Measurements from ENCODE around the gene CAMK2G. TPM values are rescaled to one million over a fixed set of nuclear protein-coding genes. Genes with fewer than 3 reads are reported as not detected.

CAMK2G gene
- polyA plus RNA-seq, 1 of the 3 experiments (the other 2 are of a cell fraction): 41.4 TPM

DNA sequence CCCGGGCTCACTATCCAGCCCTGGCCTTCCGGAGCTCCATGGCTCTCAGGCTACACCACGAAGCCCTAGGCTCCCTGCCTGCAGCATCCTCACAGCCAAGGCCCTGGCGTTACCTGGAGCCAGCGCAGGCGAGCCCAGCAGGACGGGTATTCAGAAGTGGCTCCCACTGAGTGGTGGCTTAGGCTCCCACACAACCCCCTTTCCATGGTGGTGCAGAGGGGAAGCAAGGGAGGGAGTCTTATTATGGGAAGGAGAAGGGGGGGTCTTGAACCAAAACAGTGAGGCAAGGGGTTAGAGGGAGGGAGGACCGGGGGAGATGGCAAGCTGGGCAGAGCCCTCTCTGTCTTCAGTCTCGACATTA lies 33.3 kb downstream of the CAMK2G start:
- Histone ChIP-seq H4K20me1 (ENCODE audit: insufficient read depth) (no peaks in the 10 kb centered on the region), H3K9me3 (no peaks in the 10 kb centered on the region), H3K27ac (ENCODE audit: low read depth in 2 of 2, low read length in 1 of 2) (no peak overlapping the region), H3K4me3 (ENCODE audit: low read depth in 2 of 2, low read length in 1 of 2) (no peak overlapping the region), H3K4me2 (no peak overlapping the region), H3K36me3 (replicated peaks in 1 of 2; ENCODE audit: control insufficient read depth in 1 of 2, insufficient read depth in 2 of 2, low read length in 1 of 2) (peaks cover 16 to 66% of the 10 kb centered on the region in 2 experiments), H2AFZ (ENCODE audit: low read depth) (no peak overlapping the region), H3K9me2 (no peaks in the 10 kb centered on the region), H3K27me3 (ENCODE audit: insufficient read depth) (no peaks in the 10 kb centered on the region), H3K4me1 (ENCODE audit: control insufficient read depth in 1 of 2, insufficient read depth in 2 of 2, low read depth in 1 of 2, low read length in 1 of 2) (no peaks in the 10 kb centered on the region; a peak in 1 of 4 replicates), H3F3A (replicated peaks; ENCODE audit: insufficient read depth) (peaks cover 9% of the 10 kb centered on the region), H3K79me2 (ENCODE audit: insufficient read depth) (no peaks in the 10 kb centered on the region), H3K9ac (no peak overlapping the region)
- ChIA-PET POLR2A (no interaction called here), CTCF (interaction anchor here (5.2 to 28.7 kb wide), 2 partner anchors 8 to 32 kb away, joined by 34 to 753 read pairs; partner anchors contain the start of gene CAMK2G)
- 98% methylated on average over 7 of the region's 9 CpGs for WGBS (ENCODE audit: low lambda C conversion rate)
- DNase-seq: no peak
- no peak for TF ChIP-seq RAD21 (IDR thresholded peaks at IDR 0.05; ENCODE audit: low read length)
- TF ChIP-seq, protein P1, sequence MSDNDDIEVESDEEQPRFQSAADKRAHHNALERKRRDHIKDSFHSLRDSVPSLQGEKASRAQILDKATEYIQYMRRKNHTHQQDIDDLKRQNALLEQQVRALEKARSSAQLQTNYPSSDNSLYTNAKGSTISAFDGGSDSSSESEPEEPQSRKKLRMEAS (IDR thresholded peaks at IDR 0.05; ENCODE audit: low read depth): no peak
- TF ChIP-seq TCF12 (IDR thresholded peaks at IDR 0.05): no peak
- TF ChIP-seq, protein P2, sequence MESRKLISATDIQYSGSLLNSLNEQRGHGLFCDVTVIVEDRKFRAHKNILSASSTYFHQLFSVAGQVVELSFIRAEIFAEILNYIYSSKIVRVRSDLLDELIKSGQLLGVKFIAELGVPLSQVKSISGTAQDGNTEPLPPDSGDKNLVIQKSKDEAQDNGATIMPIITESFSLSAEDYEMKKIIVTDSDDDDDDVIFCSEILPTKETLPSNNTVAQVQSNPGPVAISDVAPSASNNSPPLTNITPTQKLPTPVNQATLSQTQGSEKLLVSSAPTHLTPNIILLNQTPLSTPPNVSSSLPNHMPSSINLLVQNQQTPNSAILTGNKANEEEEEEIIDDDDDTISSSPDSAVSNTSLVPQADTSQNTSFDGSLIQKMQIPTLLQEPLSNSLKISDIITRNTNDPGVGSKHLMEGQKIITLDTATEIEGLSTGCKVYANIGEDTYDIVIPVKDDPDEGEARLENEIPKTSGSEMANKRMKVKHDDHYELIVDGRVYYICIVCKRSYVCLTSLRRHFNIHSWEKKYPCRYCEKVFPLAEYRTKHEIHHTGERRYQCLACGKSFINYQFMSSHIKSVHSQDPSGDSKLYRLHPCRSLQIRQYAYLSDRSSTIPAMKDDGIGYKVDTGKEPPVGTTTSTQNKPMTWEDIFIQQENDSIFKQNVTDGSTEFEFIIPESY (IDR thresholded peaks at IDR 0.05; ENCODE audit: borderline replicate concordance, low read depth): no peak
- no peak for TF ChIP-seq SIN3A (IDR thresholded peaks at IDR 0.05; ENCODE audit: borderline replicate concordance, low read depth, low read length)
- no peak for TF ChIP-seq MEF2A (IDR thresholded peaks at IDR 0.05; ENCODE audit: borderline replicate concordance, low read depth)
- TF ChIP-seq, protein P3, sequence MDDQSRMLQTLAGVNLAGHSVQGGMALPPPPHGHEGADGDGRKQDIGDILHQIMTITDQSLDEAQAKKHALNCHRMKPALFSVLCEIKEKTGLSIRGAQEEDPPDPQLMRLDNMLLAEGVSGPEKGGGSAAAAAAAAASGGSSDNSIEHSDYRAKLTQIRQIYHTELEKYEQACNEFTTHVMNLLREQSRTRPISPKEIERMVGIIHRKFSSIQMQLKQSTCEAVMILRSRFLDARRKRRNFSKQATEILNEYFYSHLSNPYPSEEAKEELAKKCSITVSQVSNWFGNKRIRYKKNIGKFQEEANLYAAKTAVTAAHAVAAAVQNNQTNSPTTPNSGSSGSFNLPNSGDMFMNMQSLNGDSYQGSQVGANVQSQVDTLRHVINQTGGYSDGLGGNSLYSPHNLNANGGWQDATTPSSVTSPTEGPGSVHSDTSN (IDR thresholded peaks at IDR 0.05): no peak
- TF ChIP-seq GABPA (IDR thresholded peaks at IDR 0.05; ENCODE audit: low read depth): no peak
- no peak for TF ChIP-seq NFIC (IDR thresholded peaks at IDR 0.05; ENCODE audit: borderline replicate concordance)
- no peak for TF ChIP-seq RFX5 (IDR thresholded peaks at IDR 0.05; ENCODE audit: low read length)
- TF ChIP-seq CHD2 (IDR thresholded peaks at IDR 0.05; ENCODE audit: low read length, partially characterized antibody): no peak
- TF ChIP-seq TEAD4 (IDR thresholded peaks at IDR 0.05; ENCODE audit: borderline replicate concordance, insufficient read depth): no peak
- no peak for TF ChIP-seq RCOR1 (IDR thresholded peaks at IDR 0.05; ENCODE audit: low read length)
- TF ChIP-seq, protein P4, sequence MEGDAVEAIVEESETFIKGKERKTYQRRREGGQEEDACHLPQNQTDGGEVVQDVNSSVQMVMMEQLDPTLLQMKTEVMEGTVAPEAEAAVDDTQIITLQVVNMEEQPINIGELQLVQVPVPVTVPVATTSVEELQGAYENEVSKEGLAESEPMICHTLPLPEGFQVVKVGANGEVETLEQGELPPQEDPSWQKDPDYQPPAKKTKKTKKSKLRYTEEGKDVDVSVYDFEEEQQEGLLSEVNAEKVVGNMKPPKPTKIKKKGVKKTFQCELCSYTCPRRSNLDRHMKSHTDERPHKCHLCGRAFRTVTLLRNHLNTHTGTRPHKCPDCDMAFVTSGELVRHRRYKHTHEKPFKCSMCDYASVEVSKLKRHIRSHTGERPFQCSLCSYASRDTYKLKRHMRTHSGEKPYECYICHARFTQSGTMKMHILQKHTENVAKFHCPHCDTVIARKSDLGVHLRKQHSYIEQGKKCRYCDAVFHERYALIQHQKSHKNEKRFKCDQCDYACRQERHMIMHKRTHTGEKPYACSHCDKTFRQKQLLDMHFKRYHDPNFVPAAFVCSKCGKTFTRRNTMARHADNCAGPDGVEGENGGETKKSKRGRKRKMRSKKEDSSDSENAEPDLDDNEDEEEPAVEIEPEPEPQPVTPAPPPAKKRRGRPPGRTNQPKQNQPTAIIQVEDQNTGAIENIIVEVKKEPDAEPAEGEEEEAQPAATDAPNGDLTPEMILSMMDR (IDR thresholded peaks at IDR 0.05): no peak
- no peak for TF ChIP-seq TAF1 (IDR thresholded peaks at IDR 0.05; ENCODE audit: borderline replicate concordance, low read depth, low read length)
- TF ChIP-seq FOXM1 (IDR thresholded peaks at IDR 0.05; ENCODE audit: low read depth): no peak
- TF ChIP-seq ELF1 (IDR thresholded peaks at IDR 0.05): no peak
